Activated naive CD8-positive, alpha-beta T cell treated with anti-CD3 and anti-CD28 coated beads, Interleukin-2, amount 50 U/mL, for 16 hours (primary cell): ENCODE data around the gene EHMT1.

Source experiments
- DNase-seq: peaks from one replicate; pipeline ENCODE4 v3.0.0-alpha.2; 2020; ENCODE audit warnings: low read depth, low spot score

Gene EHMT1

GRCh38 chr9:137646341-137646740 lies 27.5 kb downstream of the EHMT1 start:
- no peak for DNase-seq

GRCh38 chr9:137647096-137647714 lies 28.4 kb downstream of the EHMT1 start:
- DNase-seq = no peak

GRCh38 chr9:137648396-137648795 lies 29.6 kb downstream of the EHMT1 start:
- DNase-seq = no peak

- no peak for DNase-seq
Measured at GRCh38 chr9:137649553-137649952, 30.7 kb downstream of the EHMT1 start.

GRCh38 chr9:137650259-137650658 lies 31.5 kb downstream of the EHMT1 start:
- DNase-seq = no peak

GRCh38 chr9:137650779-137651178 lies 32.0 kb downstream of the EHMT1 start:
- DNase-seq = no peak

- no peak for DNase-seq
Measured at GRCh38 chr9:137656416-137656815, 37.6 kb downstream of the EHMT1 start.

GRCh38 chr9:137657606-137658005 lies 38.8 kb downstream of the EHMT1 start:
- no peak for DNase-seq

- DNase-seq = no peak
Measured at GRCh38 chr9:137658781-137659180, 40.0 kb downstream of the EHMT1 start.

- no peak for DNase-seq
Measured at GRCh38 chr9:137660144-137660543, 41.3 kb downstream of the EHMT1 start.

- no peak for DNase-seq
Measured at GRCh38 chr9:137663584-137663983, 44.8 kb downstream of the EHMT1 start.

GRCh38 chr9:137664676-137665075 lies 45.9 kb downstream of the EHMT1 start:
- no peak for DNase-seq

GRCh38 chr9:137665226-137665625 lies 46.4 kb downstream of the EHMT1 start:
- no peak for DNase-seq

- no peak for DNase-seq
Measured at GRCh38 chr9:137665697-137666512, 47.1 kb downstream of the EHMT1 start.

- no peak for DNase-seq
Measured at GRCh38 chr9:137666513-137666822, 47.7 kb downstream of the EHMT1 start.

GRCh38 chr9:137666955-137667670 lies 48.3 kb downstream of the EHMT1 start:
- DNase-seq = no peak

GRCh38 chr9:137668203-137668602 lies 49.4 kb downstream of the EHMT1 start:
- no peak for DNase-seq

GRCh38 chr9:137669261-137669672 lies 50.5 kb downstream of the EHMT1 start:
- no peak for DNase-seq

- no peak for DNase-seq
Measured at GRCh38 chr9:137670391-137671195, 51.8 kb downstream of the EHMT1 start.

- no peak for DNase-seq
Measured at GRCh38 chr9:137671196-137671538, 52.4 kb downstream of the EHMT1 start.

GRCh38 chr9:137671721-137672120 lies 52.9 kb downstream of the EHMT1 start:
- DNase-seq = no peak
